ENCODE data around the gene KCNJ13.

Gene KCNJ13

GRCh38 chr2:232776435-232776834 lies at the start of gene KCNJ13:
TSS of gene KCNJ13 (minus strand) at chr2:232776565. CDS start at chr2:232771362, 5,203 bp downstream.
- no peak for DNase-seq (ENCODE audit: low spot score)

DNA sequence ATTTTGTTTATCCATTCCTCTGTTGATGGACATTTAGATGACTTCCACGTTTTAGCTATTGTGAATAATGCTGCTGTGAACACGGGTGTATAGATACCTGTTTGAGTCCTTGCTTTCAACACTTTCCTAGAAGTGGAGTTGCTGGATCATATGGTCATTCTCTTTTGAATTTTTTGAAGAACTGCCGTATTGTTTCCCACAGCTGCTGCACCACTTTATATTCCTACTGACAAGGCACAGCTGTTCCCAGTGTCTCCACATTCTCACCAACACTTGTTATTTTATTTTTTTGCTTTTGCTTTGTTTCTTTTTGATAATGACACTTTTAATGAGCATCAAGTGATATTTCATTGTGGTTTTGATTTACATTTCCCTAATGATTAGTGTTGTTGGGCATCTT lies 41.4 kb upstream of the KCNJ13 start:
- DNase-seq (ENCODE audit: low spot score): no peak

GRCh38 chr2:232816657-232817056 lies 40.3 kb upstream of the KCNJ13 start:
- DNase-seq (ENCODE audit: low spot score): no peak

DNA sequence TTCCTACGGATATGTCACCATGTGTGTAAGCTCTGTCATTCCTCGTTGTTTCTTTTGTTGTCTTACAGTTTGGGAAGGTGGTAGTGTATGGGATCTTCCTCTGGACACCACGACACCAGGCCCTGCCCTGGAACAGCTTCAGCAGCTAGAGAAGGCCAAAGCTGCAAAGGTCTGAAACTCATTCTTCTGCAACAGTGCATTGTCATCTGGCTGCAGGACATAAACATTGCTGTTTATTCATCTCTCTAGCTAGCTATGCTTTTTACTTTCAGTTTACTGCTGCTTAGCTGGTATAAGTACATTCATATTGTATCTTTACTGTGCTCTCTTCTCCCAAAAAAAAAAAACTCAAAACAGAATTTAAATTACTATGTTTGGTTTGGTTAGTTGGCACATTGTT lies 39.2 kb upstream of the KCNJ13 start:
- no peak for DNase-seq (ENCODE audit: low spot score)

GRCh38 chr2:232810444-232810843 lies 34.1 kb upstream of the KCNJ13 start:
- DNase-seq (ENCODE audit: low spot score): no peak

- no peak for DNase-seq (ENCODE audit: low spot score)
Measured at GRCh38 chr2:232809349-232810124, 33.2 kb upstream of the KCNJ13 start.

DNA sequence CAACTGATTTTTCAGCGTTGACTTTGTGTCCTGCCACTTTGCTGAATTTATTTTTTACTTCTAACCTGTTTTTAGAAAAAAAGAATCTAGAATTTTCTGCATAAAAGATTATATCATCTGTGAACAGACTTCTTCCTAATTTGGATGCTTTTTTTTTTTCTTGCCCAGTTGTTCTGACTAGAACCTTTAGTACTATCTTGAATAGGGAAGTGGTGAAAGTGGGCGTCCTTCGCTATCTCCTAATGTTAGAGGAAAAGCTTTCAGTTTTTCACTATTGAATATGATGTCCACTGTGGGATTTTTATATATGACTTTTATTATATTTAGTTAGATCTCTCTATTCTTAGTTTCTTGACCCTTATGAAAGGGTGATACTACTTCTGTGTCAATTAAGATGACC lies 25.7 kb upstream of the KCNJ13 start:
- DNase-seq (ENCODE audit: low spot score): no peak

DNA sequence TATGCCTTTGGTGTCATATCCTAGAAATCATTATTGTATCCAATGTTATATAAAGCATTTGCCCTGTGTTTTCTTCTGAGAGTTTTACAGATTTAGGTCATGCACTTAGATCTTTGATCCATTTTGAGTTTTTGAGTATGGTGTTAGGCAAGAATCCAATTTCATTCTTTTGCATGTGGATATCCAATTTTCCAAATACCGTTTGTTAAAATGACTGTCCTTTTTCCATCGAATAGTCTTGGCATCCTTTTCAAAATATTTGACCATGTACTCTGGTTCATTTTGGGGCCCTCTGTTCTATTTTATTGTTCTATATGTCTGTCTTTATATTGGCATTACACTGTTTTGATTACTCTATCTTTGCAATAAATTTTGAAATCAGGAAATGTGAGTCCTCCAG lies 23.8 kb upstream of the KCNJ13 start:
- no peak for DNase-seq (ENCODE audit: low spot score)

DNA sequence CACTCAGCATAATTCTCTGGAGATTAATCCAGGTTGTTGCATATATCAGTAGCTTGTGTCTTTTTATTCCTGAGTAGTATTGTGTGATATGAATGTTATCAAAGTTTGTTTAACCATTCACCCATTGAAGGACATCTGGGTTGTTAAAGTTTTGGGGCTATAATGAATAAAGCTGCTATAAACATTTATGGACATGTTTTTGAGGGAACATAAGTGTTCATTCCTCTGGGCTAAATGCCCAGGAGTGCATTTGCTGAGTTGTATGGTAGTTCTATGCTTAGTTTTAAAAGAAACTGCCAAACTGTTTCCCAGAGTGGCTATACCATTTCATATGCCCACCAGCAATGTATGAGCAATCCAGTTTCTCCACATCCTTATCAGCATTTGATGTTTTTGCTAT lies 21.8 kb upstream of the KCNJ13 start:
- no peak for DNase-seq (ENCODE audit: low spot score)

- DNase-seq (ENCODE audit: low spot score): no peak
Measured at GRCh38 chr2:232795920-232796319, 19.6 kb upstream of the KCNJ13 start.

DNA sequence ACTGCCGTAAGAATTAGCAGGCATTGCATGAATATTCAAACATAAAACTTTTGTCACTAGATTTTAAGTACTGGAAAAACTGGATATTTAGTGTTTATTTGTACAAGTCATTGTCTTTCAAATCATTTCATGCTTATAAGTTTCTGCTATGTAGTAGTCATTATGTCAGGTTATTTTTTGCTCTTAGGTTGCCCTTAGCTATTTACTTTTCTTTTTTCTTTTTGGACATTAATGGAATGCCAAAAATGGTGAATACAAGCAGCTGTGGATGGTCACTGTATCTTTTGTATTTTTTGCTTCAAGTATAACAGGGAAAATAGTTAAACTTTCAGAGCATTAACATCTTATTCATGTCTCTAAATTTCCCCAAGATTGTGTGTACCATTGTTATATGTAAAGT lies 18.6 kb upstream of the KCNJ13 start:
- DNase-seq (ENCODE audit: low spot score): no peak

GRCh38 chr2:232793271-232793670 lies 16.9 kb upstream of the KCNJ13 start:
- DNase-seq (ENCODE audit: low spot score): no peak

DNA sequence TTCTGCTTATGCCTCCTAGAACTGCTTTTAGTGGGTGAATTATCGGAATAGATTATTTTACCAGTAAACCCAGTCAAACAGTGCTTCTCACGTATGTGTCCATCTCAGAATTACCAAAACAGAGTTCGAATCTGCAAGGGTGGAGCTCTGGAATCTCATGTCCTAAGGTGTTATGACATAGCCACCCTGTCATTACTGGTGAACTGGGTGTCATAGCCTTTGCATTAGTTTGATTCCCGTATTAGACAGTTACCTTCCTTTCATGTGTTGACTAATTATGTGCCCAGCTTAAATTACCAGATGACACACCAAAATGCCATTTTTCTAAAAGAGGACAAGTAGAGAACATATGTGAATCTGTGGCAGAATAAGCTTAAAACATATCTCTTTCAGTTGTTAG lies 15.2 kb upstream of the KCNJ13 start:
- no peak for DNase-seq (ENCODE audit: low spot score)

DNA sequence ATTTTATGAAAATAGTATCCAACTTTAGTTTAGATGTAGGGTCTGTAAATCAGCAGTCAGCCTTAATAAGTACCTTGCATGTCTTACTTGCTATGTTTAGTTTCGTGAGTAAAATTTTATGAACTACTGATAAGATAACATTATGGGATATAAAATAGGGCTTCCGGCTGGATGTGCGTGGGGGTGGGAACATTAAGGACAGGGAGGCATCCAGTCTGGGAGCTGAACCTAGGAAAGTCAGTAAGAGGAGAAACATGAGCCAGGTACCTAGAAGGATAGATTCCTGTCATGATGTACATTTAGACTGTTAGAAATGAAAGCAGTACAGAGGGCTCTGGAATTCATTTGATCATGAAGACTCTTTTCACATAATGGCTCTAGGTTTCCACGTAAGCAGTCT lies 12.7 kb upstream of the KCNJ13 start:
- no peak for DNase-seq (ENCODE audit: low spot score)

- DNase-seq (ENCODE audit: low spot score): no peak
Measured at GRCh38 chr2:232787806-232788205, 11.4 kb upstream of the KCNJ13 start.

GRCh38 chr2:232783278-232783677 lies 6.9 kb upstream of the KCNJ13 start:
- no peak for DNase-seq (ENCODE audit: low spot score)

- DNase-seq (ENCODE audit: low spot score): peak; percentile 9
Measured at GRCh38 chr2:232781765-232782164, 5.4 kb upstream of the KCNJ13 start.

DNA sequence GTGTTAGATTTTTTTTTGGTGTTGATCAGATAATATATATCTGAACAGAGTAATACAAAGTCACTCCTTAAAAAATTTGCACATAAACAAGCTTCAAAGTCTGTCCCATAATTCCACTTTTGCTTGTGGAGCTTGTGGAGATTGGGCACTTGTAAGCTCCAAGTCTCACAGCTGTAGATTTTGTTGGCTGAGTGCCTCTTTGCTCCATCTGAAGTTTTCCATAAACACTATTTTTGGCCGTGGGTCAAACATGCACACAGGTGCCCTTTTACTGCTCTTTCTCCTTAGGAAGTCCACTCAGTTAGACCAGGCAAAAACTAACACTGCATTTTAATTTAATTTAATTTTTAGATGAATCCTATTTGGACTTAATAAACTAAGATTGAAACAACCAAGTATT lies 3.6 kb upstream of the KCNJ13 start:
- no peak for DNase-seq (ENCODE audit: low spot score)

DNA sequence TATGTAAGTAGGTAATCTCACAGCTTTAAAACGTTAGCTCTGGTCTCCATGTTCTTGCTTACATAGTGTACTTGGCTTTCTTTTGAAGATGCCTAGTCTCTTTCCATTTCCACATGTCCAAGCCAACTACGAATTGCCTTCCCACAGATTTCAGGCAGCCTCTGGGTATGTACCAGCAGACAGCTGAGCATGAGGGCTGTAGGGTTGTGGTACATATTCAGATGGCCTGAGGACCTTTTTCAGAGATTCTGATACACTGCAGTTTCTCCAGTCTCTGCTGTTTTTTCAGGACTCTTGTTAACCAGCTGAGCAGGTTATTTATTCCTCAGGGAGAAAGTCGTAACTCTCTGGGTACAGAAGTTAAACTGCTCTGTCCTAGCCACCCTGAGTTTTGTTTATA lies 3.1 kb upstream of the KCNJ13 start:
- no peak for DNase-seq (ENCODE audit: low spot score)

- no peak for DNase-seq (ENCODE audit: low spot score)
Measured at GRCh38 chr2:232777276-232777675, 911 bp upstream of the KCNJ13 start.

- DNase-seq (ENCODE audit: low spot score): no peak
Measured at GRCh38 chr2:232773815-232774214, 2.5 kb downstream of the KCNJ13 start.

- DNase-seq (ENCODE audit: low spot score): no peak
Measured at GRCh38 chr2:232772531-232772930, 3.8 kb downstream of the KCNJ13 start.

GRCh38 chr2:232771870-232772269 lies 4.5 kb downstream of the KCNJ13 start:
- no peak for DNase-seq (ENCODE audit: low spot score)

DNA sequence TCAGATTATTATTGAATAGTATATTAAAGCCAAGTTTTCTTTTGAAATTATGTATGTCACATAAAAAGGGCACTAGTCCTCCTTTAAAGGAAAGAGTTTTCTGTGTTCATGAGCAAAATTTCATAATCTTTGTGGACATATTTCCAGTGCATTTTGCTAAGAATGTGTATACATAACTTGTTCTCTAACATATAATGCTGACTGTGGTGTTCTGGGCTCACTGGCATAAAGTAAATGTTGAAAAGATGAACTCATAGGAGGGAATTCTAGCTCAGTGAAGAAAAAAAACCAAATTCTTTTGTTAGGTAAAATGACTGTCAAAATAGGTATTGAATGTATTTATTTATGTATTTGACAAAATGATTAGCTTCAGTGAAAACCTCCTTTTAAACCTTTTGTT lies 6.2 kb downstream of the KCNJ13 start:
- no peak for DNase-seq (ENCODE audit: low spot score)
